ENCODE results near the gene CAST. TPM values are rescaled to one million over a fixed set of nuclear protein-coding genes. Genes with fewer than 3 reads are reported as not detected.

Gene CAST
- polyA plus RNA-seq, 2 of the 4 experiments (the other 2 are of a cell fraction): 163 to 257 TPM

DNA sequence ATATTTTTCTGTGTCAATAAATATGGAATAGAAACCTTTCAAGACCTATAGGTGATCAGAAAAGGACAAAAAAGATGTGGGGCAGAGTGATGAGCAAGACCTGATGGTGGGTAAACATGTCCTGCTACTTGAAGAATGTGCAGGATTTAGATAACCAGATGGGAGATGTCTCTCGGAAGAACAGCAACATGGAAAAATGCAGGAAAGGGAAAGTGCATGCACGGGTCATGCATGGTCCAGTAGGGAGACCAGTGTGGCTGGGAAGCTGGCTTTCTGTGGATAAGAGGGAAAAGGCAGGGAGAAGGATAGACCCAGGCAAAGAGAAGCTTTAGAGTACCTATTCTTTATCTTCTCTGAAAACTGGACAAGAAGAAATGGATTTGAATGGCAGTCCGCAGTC is 7.1 kb upstream of the CAST start:
- peaks cover 67% of the 10 kb centered on the region for H3K4me1 ChIP-seq
- ATAC-seq (no peak), DNase-seq (ENCODE audit: low read depth in 1 of 2, low spot score in 1 of 2) (no peak), FAIRE-seq (no peak)
- no peak overlapping the region for H3K4me3 ChIP-seq
- CTCF ChIA-PET: interaction anchor here (0.8 to 5.3 kb wide), 4 partner anchors 10 to 310 kb away, joined by 3 to 17 read pairs (median 9); no protein-coding TSS in a partner anchor
- WGBS (ENCODE audit: missing lambda C conversion rate): 69% methylated on average over 3 of the region's 3 CpGs
- peak overlapping the region; percentile 52 to 57; a peak in 5 of 6 replicates for H3K27ac ChIP-seq
- no peaks in the 10 kb centered on the region for H3K9me3 ChIP-seq
- TF ChIP-seq MAFK (IDR thresholded peaks at IDR 0.05; ENCODE audit: partially characterized antibody): no peak
- TF ChIP-seq NPAS2 (CRISPR knock-in tag; IDR thresholded peaks at IDR 0.05; ENCODE audit: borderline replicate concordance): no peak
- H3K4me2 ChIP-seq: peak overlapping the region; percentile 63
- POLR2A ChIA-PET: no interaction called here

DNA sequence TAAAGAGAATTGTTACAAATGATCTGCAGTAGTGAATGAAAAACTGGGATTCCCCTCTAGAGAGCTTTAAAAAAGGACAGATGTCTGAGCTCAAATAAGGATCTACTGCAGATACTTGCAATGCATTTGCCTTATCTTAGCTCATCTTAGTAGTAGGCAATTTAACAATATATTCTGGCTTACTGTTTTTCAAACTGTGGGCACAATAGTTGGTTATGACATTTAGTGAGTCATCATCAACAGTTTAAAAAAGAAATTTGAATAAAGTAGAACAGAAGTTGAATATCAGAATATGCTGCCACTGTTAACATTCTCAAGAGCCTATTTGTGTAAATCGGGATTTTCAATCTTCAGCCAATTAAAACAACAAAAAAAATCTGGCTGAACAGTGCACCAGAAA is 6.7 kb upstream of the CAST start:
- Histone ChIP-seq H3K4me3 (no peak overlapping the region), H3K4me2 (peak overlapping the region; percentile 63), H3K9me3 (no peaks in the 10 kb centered on the region), H3K27ac (peak overlapping the region; percentile 52 to 57; a peak in 5 of 6 replicates), H3K4me1 (peaks cover 69% of the 10 kb centered on the region)
- no peak for ATAC-seq
- DNase-seq (ENCODE audit: low read depth in 1 of 2, low spot score in 1 of 2): no peak
- no peak for FAIRE-seq
- no peak for TF ChIP-seq NR3C1 (IDR thresholded peaks at IDR 0.05)
- no peak for TF ChIP-seq FOSL2 (IDR thresholded peaks at IDR 0.05)
- peak; percentile 57; the same call in 1 of the 2 replicates for TF ChIP-seq FOSL2 (CRISPR knock-in tag; IDR thresholded peaks at IDR 0.05)
- 43% methylated on average over 1 of the region's 1 CpG for WGBS (ENCODE audit: missing lambda C conversion rate)
- ChIA-PET CTCF (interaction anchor here (4.6 to 5.3 kb wide), 2 partner anchors 32 to 41 kb away, joined by 15 to 17 read pairs; no protein-coding TSS in a partner anchor), POLR2A (no interaction called here)

DNA sequence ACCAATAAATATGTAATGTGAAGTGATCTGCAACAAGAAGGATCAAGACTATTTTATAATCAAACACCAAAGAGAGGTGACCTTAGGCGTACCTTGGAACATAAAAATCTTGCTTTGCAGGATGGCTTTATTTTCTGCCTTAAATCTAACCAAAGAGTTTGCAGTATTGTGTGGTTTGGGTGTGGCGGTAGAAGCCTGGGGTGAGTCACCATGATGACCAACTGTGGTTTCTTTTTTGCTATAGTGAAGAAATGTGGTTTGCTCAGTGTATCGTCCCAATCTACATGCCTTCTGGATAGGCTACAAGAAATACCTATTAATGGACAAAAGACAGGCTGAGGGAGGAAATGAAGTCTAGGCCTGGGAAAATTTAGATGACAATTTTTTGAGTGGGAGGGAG is 5.1 kb upstream of the CAST start:
- Histone ChIP-seq H3K27ac (peak overlapping the region; percentile 52 to 83), H3K9me3 (no peaks in the 10 kb centered on the region), H3K4me1 (peaks cover 74% of the 10 kb centered on the region), H3K4me3 (no peak overlapping the region), H3K4me2 (peak overlapping the region; percentile 63)
- peak; percentile 64 to 70 for DNase-seq (ENCODE audit: low read depth in 1 of 2, low spot score in 1 of 2)
- CTCF ChIA-PET: interaction anchor here (4.6 to 5.3 kb wide), 2 partner anchors 30 to 43 kb away, joined by 15 to 17 read pairs; no protein-coding TSS in a partner anchor
- 3% methylated on average over 3 of the region's 3 CpGs for WGBS (ENCODE audit: missing lambda C conversion rate)
- POLR2A ChIA-PET: no interaction called here
- peak; percentile 28 for FAIRE-seq
- ATAC-seq: peak; percentile 34 to 46; a peak in 3 of 6 replicates
- TF ChIP-seq GATA3 (IDR thresholded peaks at IDR 0.05; ENCODE audit: borderline replicate concordance): peak; percentile 29; the same call in 1 of the 2 replicates
- peak in 1 of 2 experiments; percentile 44; a peak in 2 of 4 replicates for TF ChIP-seq CEBPB (IDR thresholded peaks at IDR 0.05)
- TF ChIP-seq FOSL2 (IDR thresholded peaks at IDR 0.05): peak; percentile 78
- TF ChIP-seq FOSL2 (CRISPR knock-in tag; IDR thresholded peaks at IDR 0.05): peak; percentile 92
- no peak for TF ChIP-seq HDAC2 (IDR thresholded peaks at IDR 0.05)
- no peak for TF ChIP-seq SMC3 (IDR thresholded peaks at IDR 0.05)
- TF ChIP-seq JUNB (IDR thresholded peaks at IDR 0.05): peak; percentile 53

DNA sequence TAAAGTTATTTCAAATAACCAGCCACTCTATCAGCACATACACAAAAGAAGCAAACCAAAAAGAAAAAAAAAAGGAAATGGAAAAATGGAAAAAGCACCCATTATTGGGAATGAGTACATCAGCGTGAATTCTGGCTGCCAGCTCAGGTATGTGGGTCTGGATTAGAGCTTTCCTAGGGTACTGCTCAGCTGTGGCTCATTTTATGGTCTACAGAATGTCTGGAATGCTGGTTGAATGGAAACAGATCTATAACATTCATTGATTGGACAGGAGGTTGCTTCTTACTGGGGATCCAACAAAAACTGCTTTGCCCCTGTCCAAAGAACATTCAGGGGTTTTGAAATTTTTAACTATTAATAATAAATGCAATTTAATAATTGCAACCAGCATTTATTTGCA is 3.9 kb upstream of the CAST start:
- no peak for ATAC-seq
- DNase-seq (ENCODE audit: low read depth in 1 of 2, low spot score in 1 of 2): no peak
- ChIA-PET CTCF (interaction anchor here (0.7 to 5.3 kb wide), 2 partner anchors 10 to 44 kb away, joined by 3 to 17 read pairs; no protein-coding TSS in a partner anchor), POLR2A (no interaction called here)
- Histone ChIP-seq H3K4me2 (peak overlapping the region; percentile 11; the same call in 1 of the 3 replicates), H3K9me3 (no peaks in the 10 kb centered on the region), H3K4me3 (no peak overlapping the region), H3K4me1 (peaks cover 63% of the 10 kb centered on the region), H3K27ac (peak overlapping the region; percentile 5 to 83; a peak in 5 of 6 replicates)
- no peak for TF ChIP-seq ZC3H11A (IDR thresholded peaks at IDR 0.05)
- no peak for TF ChIP-seq HEYL (CRISPR knock-in tag; IDR thresholded peaks at IDR 0.05)
- no peak for FAIRE-seq
- WGBS (ENCODE audit: missing lambda C conversion rate): 80% methylated on average over 1 of the region's 1 CpG

DNA sequence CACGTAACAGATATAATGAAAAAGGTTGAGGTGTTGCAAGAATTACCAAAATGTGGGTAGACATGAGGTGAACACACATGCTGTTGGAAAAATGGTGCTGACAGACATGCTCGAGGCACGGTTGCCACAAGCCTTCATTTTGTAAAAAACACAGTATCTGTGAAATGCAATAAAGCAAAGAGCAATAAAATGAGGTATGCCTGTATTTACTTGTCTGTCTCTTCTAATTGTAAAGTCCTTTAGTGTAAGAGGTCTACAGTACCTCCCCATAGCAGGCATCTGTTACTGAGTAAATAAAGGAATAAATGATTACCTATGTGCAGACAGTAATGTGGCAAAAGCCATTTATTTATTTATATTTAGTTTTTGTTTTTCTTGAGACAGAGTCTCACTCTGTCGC is 3.0 kb upstream of the CAST start:
- no peaks in the 10 kb centered on the region for H3K9me3 ChIP-seq
- no peak overlapping the region; the same call in 2 of the 3 replicates for H3K4me2 ChIP-seq
- DNase-seq (ENCODE audit: low read depth in 1 of 2, low spot score in 1 of 2) (no peak), ATAC-seq (no peak), FAIRE-seq (no peak)
- ChIA-PET POLR2A (no interaction called here), CTCF (interaction anchor here (1.0 to 3.3 kb wide), 2 partner anchors 22 to 45 kb away, joined by 3 to 12 read pairs; no protein-coding TSS in a partner anchor)
- H3K4me3 ChIP-seq: no peak overlapping the region
- WGBS (ENCODE audit: missing lambda C conversion rate): 78% methylated on average over 4 of the region's 4 CpGs
- H3K4me1 ChIP-seq: peaks cover 67% of the 10 kb centered on the region
- H3K27ac ChIP-seq: peak overlapping the region in 1 of 2 experiments; percentile 98; a peak in 4 of 6 replicates
- no peak for TF ChIP-seq TFCP2L1 (CRISPR knock-in tag; IDR thresholded peaks at IDR 0.05)
- no peak for TF ChIP-seq CEBPB (IDR thresholded peaks at IDR 0.05)
- TF ChIP-seq MYC (IDR thresholded peaks at IDR 0.05; ENCODE audit: borderline replicate concordance, low read length): no peak
- TF ChIP-seq, protein P1, sequence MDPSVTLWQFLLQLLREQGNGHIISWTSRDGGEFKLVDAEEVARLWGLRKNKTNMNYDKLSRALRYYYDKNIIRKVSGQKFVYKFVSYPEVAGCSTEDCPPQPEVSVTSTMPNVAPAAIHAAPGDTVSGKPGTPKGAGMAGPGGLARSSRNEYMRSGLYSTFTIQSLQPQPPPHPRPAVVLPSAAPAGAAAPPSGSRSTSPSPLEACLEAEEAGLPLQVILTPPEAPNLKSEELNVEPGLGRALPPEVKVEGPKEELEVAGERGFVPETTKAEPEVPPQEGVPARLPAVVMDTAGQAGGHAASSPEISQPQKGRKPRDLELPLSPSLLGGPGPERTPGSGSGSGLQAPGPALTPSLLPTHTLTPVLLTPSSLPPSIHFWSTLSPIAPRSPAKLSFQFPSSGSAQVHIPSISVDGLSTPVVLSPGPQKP (IDR thresholded peaks at IDR 0.05; ENCODE audit: low read depth, low read length): no peak
- no peak for TF ChIP-seq HOXA7 (CRISPR knock-in tag; IDR thresholded peaks at IDR 0.05)
- no peak for TF ChIP-seq HOXB13 (CRISPR knock-in tag; IDR thresholded peaks at IDR 0.05; ENCODE audit: low read depth)
- TF ChIP-seq KDM1A (IDR thresholded peaks at IDR 0.05; ENCODE audit: low read depth): no peak
- TF ChIP-seq POLR2A (IDR thresholded peaks at IDR 0.05; ENCODE audit: low read length): no peak
- TF ChIP-seq, protein P2, sequence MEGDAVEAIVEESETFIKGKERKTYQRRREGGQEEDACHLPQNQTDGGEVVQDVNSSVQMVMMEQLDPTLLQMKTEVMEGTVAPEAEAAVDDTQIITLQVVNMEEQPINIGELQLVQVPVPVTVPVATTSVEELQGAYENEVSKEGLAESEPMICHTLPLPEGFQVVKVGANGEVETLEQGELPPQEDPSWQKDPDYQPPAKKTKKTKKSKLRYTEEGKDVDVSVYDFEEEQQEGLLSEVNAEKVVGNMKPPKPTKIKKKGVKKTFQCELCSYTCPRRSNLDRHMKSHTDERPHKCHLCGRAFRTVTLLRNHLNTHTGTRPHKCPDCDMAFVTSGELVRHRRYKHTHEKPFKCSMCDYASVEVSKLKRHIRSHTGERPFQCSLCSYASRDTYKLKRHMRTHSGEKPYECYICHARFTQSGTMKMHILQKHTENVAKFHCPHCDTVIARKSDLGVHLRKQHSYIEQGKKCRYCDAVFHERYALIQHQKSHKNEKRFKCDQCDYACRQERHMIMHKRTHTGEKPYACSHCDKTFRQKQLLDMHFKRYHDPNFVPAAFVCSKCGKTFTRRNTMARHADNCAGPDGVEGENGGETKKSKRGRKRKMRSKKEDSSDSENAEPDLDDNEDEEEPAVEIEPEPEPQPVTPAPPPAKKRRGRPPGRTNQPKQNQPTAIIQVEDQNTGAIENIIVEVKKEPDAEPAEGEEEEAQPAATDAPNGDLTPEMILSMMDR (IDR thresholded peaks at IDR 0.05): no peak
- TF ChIP-seq, protein P3, sequence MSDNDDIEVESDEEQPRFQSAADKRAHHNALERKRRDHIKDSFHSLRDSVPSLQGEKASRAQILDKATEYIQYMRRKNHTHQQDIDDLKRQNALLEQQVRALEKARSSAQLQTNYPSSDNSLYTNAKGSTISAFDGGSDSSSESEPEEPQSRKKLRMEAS (IDR thresholded peaks at IDR 0.05): no peak
- TF ChIP-seq, protein P4, sequence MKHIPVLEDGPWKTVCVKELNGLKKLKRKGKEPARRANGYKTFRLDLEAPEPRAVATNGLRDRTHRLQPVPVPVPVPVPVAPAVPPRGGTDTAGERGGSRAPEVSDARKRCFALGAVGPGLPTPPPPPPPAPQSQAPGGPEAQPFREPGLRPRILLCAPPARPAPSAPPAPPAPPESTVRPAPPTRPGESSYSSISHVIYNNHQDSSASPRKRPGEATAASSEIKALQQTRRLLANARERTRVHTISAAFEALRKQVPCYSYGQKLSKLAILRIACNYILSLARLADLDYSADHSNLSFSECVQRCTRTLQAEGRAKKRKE (CRISPR knock-in tag; IDR thresholded peaks at IDR 0.05; ENCODE audit: low read depth): no peak
- no peak for TF ChIP-seq CBX8 (IDR thresholded peaks at IDR 0.05)
- TF ChIP-seq NPAS2 (CRISPR knock-in tag; IDR thresholded peaks at IDR 0.05; ENCODE audit: borderline replicate concordance): no peak
- TF ChIP-seq NR3C1 (IDR thresholded peaks at IDR 0.05): no peak
